CD4-positive, alpha-beta T cell treated with Interleukin-15 for 1 hour (primary cell): Measurements from ENCODE around the gene ZSCAN5A.
"Not testable (repeated sequence)": the region's sequence is repeated elsewhere in the genome, so short reads cannot be mapped to it uniquely, and the experiment has no call there.

Experiments
- DNase-seq: peaks from one replicate; pipeline ENCODE4 v3.0.0-alpha.2; 2020

The ZSCAN5A gene

GRCh38 chr19:56199687-56200086 is 115.0 kb downstream of the ZSCAN5A start:
- DNase-seq: no peak

- DNase-seq: not testable (repeated sequence)
Measured at GRCh38 chr19:56197646-56198045, 117.0 kb downstream of the ZSCAN5A start, which contains the start of gene ZSCAN5B. ZSCAN5B (minus strand) TSS chr19:56197783; CDS start chr19:56193052, 4,731 bp downstream.

DNA sequence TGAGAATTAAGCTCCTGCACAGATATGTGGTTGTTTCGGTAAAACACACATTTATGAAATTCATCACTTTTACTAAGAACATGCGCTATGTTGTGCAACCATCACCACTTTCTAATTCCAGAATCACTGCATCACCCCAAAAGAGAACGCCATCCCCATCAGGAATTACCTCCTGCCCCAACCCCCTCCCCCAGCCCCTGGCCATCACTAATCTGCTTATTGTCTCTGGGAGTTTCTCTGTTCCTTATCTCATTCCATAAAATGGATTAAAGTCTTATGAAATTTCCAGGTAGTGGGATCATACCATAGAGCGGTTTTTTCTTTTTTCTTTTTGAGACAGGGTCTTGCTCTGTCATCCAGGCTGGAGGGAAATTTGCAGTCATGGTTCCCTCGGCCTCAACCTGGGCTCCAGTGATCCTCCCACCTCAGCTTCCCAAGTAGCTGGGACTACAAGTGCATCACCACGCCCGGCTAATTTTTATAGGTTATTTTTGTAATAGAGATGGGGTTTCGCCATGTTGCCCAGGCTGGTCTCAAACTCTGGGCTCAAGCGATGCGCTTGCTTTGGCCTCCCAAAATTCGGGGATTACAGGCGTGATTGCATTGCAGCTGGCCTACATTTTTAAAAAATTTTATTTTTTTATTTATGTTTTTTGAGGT is 120.5 kb downstream of the ZSCAN5A start:
- no peak for DNase-seq

- DNase-seq: no peak
Measured at GRCh38 chr19:56191711-56192110, 122.9 kb downstream of the ZSCAN5A start.

GRCh38 chr19:56191115-56191514 is 123.5 kb downstream of the ZSCAN5A start:
- DNase-seq: no peak

DNA sequence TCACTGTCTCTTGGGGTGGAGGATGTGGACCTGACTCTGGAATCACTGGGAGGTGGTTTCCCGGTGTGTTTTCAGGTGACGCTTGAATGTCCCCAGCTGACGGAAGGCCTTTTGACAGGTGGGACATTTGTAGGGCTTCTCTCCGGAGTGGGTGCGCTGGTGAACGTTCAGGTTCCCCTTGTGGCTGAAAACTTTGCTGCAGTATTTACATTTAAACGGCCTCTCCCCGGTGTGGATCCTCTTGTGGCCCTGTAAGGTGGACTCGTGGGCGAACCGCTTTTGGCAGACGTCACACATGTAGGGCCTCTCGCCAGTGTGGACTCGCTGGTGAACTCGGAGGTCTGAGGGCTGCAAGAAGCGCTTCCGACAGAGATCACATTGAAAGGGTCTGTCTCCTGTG is 124.9 kb downstream of the ZSCAN5A start:
- DNase-seq: no peak

DNA sequence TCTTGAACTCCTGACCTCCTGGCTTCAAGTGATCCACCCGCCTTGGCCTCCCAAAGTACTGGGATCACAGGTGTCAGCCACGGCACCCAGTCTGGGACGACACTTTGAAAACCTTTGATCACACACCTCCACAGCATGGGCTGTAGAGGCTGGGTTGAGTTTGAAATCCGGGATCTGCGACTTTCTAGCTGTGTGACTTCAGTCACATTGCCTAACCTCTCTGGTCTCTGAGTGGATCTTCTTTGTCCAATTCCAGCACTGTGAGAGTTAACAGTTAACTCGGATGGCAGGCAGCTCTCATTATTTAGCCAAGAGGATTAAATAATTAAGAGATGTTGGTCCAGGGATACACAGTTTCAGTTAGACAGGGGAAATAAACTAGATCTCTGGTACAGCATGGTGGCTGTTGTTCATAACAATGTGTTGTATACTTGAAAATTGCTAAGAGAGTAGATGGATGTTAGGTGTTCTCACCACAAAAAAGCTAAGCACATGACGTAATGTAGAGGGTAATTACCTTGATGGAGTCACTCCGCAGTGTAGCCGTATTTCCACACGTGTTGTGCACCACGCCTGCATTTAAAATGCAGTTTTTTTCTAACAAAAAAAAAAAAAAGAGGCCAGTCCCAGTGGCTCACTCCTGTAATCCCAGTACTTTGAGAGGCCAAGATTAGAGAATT is 136.9 kb downstream of the ZSCAN5A start:
- DNase-seq: no peak

DNA sequence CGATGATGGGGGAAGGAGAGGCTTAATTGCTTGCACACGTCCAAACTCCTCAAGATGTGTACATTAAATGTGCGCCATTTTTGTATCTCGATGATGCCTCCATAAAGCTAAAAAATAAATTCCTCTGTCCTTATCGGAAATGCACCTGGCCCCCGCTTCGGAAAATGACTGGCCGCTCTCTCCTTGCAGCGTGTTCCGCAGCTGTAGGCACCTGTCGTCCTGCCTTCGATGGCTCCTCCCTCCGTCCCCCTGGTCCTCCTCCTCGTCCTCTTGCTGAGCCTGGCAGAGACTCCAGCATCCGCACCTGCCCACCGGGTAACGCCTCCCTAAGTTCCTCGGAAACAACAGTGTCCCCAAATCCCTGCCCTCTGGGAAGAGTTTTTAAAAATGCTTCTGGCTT is 137.8 kb downstream of the ZSCAN5A start:
- no peak for DNase-seq

GRCh38 chr19:56176310-56176709 is 138.3 kb downstream of the ZSCAN5A start:
- DNase-seq: not testable (repeated sequence)

- DNase-seq: not testable (repeated sequence)
Measured at GRCh38 chr19:56175861-56176307, 138.8 kb downstream of the ZSCAN5A start, which contains the start of gene GALP. GALP (plus strand) TSS chr19:56176008; CDS start chr19:56177109, 1,101 bp downstream.

DNA sequence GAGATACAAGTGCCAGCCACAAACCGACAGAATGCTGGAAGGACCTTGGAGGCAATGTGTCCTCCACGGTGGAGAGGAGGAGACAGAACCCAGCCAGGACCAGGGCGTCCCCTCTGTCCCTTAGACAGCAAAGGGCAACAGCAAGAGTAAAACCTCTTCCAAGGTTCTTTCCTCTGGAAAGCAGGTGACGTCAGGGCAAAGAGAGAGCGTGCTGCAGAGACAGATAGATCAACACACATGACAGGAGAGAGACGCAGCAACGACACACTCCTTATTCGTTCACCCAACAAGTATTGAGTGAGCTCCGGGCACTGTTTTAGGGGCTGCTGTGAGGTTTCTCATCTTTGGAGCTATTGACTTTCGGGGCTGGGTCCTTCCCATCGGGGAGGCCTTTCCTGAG is 140.1 kb downstream of the ZSCAN5A start:
- no peak for DNase-seq

- DNase-seq: no peak
Measured at GRCh38 chr19:56174086-56174485, 140.6 kb downstream of the ZSCAN5A start.
